Subcutaneous abdominal adipose tissue (tissue), 5 donors: Measurements from ENCODE around the gene CUL4B.
"Not testable (repeated sequence)": the region's sequence is repeated elsewhere in the genome, so short reads cannot be mapped to it uniquely, and the experiment has no call there.

Experiments
- H3K27ac ChIP-seq: one replicate; pipeline ENCODE4 v1.7.0; 2013; ENCODE audit warnings: low read depth, mild to moderate bottlenecking, inconsistent platforms, low read length, moderate library complexity
- H3K27me3 ChIP-seq, 5 donors: one replicate each; pipeline ENCODE4 v1.7.0; 2013; ENCODE audit warnings: low read length in 5 of 5, inconsistent platforms in 1 of 5; ENCODE audit not compliant: control insufficient read depth in 5 of 5, insufficient read depth in 4 of 5
- H3K36me3 ChIP-seq, 5 donors: one replicate each; pipeline ENCODE4 v1.7.0; 2013; ENCODE audit warnings: low read length in 5 of 5; ENCODE audit not compliant: control insufficient read depth in 5 of 5, insufficient read depth in 5 of 5
- H3K4me1 ChIP-seq, 5 donors: one replicate each; pipeline ENCODE4 v1.7.0; 2013; ENCODE audit warnings: low read length in 5 of 5, mild to moderate bottlenecking in 3 of 5, moderate library complexity in 1 of 5; ENCODE audit not compliant: control insufficient read depth in 5 of 5, insufficient read depth in 5 of 5
- H3K4me3 ChIP-seq, 5 donors: one replicate each; pipeline ENCODE4 v1.7.0; 2013; ENCODE audit warnings: low read length in 5 of 5, low read depth in 1 of 5
- H3K9ac ChIP-seq, 5 donors: one replicate each; pipeline ENCODE4 v1.7.0; 2013; ENCODE audit warnings: low read length in 5 of 5, mild to moderate bottlenecking in 4 of 5, moderate library complexity in 3 of 5
- H3K9me3 ChIP-seq, 5 donors: one replicate each; pipeline ENCODE4 v1.7.0; 2013; ENCODE audit warnings: low read length in 5 of 5; ENCODE audit not compliant: control insufficient read depth in 5 of 5
- donor health status: healthy.
- donor health status: healthy.
- donor health status: healthy.
- donor health status: healthy.
- donor health status: healthy.

The CUL4B gene

DNA sequence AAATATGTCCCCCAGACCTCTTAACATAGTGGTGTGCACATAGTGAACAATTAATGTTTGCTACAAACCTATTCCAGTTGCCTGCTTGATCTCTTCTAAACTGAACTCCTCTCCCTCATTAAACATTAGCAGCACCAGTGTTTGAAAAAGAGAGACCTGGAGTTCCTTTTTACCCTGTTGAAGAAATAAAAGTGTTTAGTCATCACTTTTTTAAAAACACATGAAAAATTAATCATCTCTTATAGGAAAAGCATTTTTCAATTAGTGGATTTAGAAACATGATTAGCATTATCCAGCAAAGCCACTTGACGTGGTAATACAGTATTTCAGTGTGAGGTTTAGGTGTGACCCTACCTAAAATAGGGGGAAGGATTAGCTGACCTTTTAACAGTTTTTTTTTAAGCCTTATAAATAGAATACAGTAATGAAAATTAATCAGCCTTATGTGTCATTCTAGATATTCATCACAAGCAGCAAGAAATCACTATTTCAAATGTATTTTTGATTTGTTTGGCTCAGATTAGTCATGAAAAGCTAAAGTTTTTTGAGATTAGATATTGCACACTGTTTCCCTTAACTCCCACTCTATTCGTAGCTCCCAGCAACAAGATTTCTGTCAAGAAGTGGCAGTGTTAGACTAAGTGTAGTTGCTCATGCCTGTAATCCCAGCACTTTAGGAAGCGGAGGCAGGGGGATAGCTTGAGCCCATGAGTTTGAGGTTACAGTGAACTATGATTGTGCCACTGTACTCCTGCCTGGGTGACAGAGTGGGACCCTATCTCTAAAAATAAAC, 26.2 kb downstream of the CUL4B start:
- Histone ChIP-seq H3K4me3 (no peak overlapping the region), H3K9me3 (no peaks in the 10 kb centered on the region), H3K27me3 (no peaks in the 10 kb centered on the region), H3K9ac (no peak overlapping the region), H3K27ac (no peak overlapping the region), H3K36me3 (peaks cover 15 to 48% (median 27%) of the 10 kb centered on the region in 5 donors), H3K4me1 (no peaks in the 10 kb centered on the region)

GRCh38 chrX:120522820-120523219, 37.9 kb downstream of the CUL4B start:
- Histone ChIP-seq H3K9me3 (no peaks in the 10 kb centered on the region), H3K4me3 (no peak overlapping the region), H3K9ac (no peak overlapping the region), H3K4me1 (no peaks in the 10 kb centered on the region), H3K36me3 (peaks cover 0 to 17% (median 5%) of the 10 kb centered on the region in 5 donors), H3K27ac (no peak overlapping the region), H3K27me3 (no peaks in the 10 kb centered on the region)

- H3K9ac ChIP-seq = no peak overlapping the region
- no peak overlapping the region for H3K4me3 ChIP-seq
- no peaks in the 10 kb centered on the region for H3K27me3 ChIP-seq
- H3K36me3 ChIP-seq = no peaks in the 10 kb centered on the region
- H3K27ac ChIP-seq = no peak overlapping the region
- no peaks in the 10 kb centered on the region for H3K4me1 ChIP-seq
- no peaks in the 10 kb centered on the region for H3K9me3 ChIP-seq
Measured at GRCh38 chrX:120517936-120518335, 42.8 kb downstream of the CUL4B start.

GRCh38 chrX:120514236-120514635, 46.5 kb downstream of the CUL4B start:
- no peak overlapping the region for H3K4me3 ChIP-seq
- H3K27ac ChIP-seq = no peak overlapping the region
- peaks cover 0 to 4% (median 0%) of the 10 kb centered on the region in 5 donors for H3K27me3 ChIP-seq
- H3K9me3 ChIP-seq = no peaks in the 10 kb centered on the region
- H3K4me1 ChIP-seq = no peaks in the 10 kb centered on the region
- H3K9ac ChIP-seq = no peak overlapping the region
- no peaks in the 10 kb centered on the region for H3K36me3 ChIP-seq

GRCh38 chrX:120512627-120513026, 48.1 kb downstream of the CUL4B start:
- H3K27ac ChIP-seq = no peak overlapping the region
- H3K4me1 ChIP-seq = no peaks in the 10 kb centered on the region
- H3K36me3 ChIP-seq = no peaks in the 10 kb centered on the region
- no peaks in the 10 kb centered on the region for H3K9me3 ChIP-seq
- no peak overlapping the region for H3K4me3 ChIP-seq
- peaks cover 0 to 4% (median 0%) of the 10 kb centered on the region in 5 donors for H3K27me3 ChIP-seq
- no peak overlapping the region for H3K9ac ChIP-seq

GRCh38 chrX:120512222-120512621, 48.5 kb downstream of the CUL4B start:
- Histone ChIP-seq H3K9ac (no peak overlapping the region), H3K4me3 (no peak overlapping the region), H3K27ac (no peak overlapping the region), H3K9me3 (no peaks in the 10 kb centered on the region), H3K4me1 (no peaks in the 10 kb centered on the region), H3K27me3 (peaks cover 0 to 4% (median 0%) of the 10 kb centered on the region in 5 donors), H3K36me3 (no peaks in the 10 kb centered on the region)

DNA sequence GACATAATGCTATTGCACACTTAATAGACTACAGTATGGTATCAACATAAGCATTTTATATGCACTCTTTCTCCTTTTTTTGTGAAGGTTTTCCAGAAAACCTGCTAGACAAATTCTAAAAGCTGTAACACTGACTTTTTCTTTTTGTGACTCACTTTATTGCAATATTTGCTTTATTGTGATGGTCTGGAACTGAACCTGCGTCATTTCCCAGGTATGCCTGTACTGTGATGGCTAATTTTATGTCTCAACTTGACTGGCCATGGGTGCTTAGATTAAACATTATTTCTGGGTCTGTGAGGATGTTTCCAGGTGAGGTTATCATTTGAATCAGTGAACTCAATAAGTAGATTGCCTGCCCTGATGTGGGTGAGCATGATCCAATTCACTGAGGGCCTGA, 56.2 kb downstream of the CUL4B start:
- H3K9me3 ChIP-seq = peaks cover 0 to 5% (median 0%) of the 10 kb centered on the region in 5 donors
- H3K9ac ChIP-seq = no peak overlapping the region
- no peaks in the 10 kb centered on the region for H3K36me3 ChIP-seq
- H3K27me3 ChIP-seq = no peaks in the 10 kb centered on the region
- no peak overlapping the region for H3K27ac ChIP-seq
- H3K4me1 ChIP-seq = peaks cover 0 to 4% (median 0%) of the 10 kb centered on the region in 5 donors
- H3K4me3 ChIP-seq = no peak overlapping the region

DNA sequence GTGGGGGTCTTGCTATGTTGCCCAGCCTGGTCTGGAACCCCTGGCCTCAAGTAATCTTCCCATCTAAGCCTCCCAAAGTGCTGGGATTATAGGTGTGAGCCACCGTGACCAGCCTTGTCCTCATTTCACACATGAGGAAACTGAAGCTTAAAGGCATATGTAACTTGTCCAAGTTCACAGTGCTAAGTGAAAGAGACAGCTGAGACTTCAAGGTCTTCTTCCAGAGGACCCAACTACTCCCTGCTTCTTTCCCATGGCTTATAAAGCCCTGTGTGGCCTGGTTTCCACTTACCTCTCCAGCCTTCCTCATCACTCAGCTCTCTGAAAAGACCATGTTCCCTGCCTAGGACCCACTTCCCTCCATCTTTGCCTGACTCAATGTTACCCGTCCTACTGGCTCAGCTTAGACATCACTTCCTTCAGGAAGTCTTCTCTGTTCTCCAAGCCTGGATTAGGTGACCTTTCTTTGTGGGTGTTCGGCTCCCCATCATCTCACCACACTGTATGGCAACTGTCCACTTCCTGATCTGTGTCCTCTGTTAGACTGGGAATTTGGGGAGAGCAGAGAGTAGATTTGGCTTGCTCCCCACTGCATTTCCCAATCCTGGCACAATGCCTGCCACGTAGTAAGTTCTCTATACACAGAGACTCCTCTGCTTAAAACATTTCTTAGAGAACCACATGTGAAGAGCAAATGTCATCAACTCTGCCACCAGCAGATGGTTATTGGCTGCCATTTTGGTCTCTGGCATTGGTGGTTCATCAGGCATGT, 61.3 kb downstream of the CUL4B start:
- no peaks in the 10 kb centered on the region for H3K36me3 ChIP-seq
- no peaks in the 10 kb centered on the region for H3K27me3 ChIP-seq
- no peak overlapping the region for H3K9ac ChIP-seq
- peaks cover 0 to 3% (median 0%) of the 10 kb centered on the region in 5 donors for H3K9me3 ChIP-seq
- H3K4me3 ChIP-seq = no peak overlapping the region
- no peak overlapping the region for H3K27ac ChIP-seq
- peaks cover 0 to 5% (median 0%) of the 10 kb centered on the region in 5 donors for H3K4me1 ChIP-seq

- H3K27ac ChIP-seq, H3K4me1 ChIP-seq, H3K27me3 ChIP-seq, H3K36me3 ChIP-seq, H3K9ac ChIP-seq, H3K4me3 ChIP-seq, H3K9me3 ChIP-seq: not testable (repeated sequence)
Measured at GRCh38 chrX:120490119-120490518, 70.6 kb downstream of the CUL4B start.

DNA sequence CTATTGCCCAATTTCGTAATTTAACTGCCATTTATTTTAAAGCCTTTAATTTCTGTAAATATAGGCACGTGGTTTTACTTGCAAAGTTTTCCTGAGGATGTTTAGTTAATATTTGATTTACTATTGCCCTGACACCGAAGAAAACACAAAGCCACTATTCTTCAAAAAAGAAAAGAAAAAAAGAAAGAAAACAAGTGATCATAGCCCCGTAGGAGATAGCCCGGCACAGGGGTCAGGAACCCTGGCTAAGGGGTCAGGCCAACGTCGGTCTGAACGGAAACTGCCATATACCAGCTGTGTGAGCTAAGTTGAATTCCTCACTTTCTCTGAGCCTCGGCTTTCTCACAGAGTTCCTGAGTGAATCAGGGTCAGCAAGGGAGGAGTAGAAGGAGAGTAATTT, 74.0 kb downstream of the CUL4B start:
- H3K4me3 ChIP-seq = no peak overlapping the region
- peaks cover 0 to 2% (median 0%) of the 10 kb centered on the region in 5 donors for H3K27me3 ChIP-seq
- no peak overlapping the region for H3K9ac ChIP-seq
- H3K9me3 ChIP-seq = peaks cover 0 to 3% (median 0%) of the 10 kb centered on the region in 5 donors
- H3K4me1 ChIP-seq = peaks cover 2 to 8% (median 4%) of the 10 kb centered on the region in 5 donors
- no peaks in the 10 kb centered on the region for H3K36me3 ChIP-seq
- H3K27ac ChIP-seq = no peak overlapping the region
